ENCODE measurements around the gene PNMT. TPM values are rescaled to one million over a fixed set of nuclear protein-coding genes. Genes with fewer than 3 reads are reported as not detected.

Gene PNMT
- total and polyA plus RNA-seq, 2 donors (not counting 1 experiment from before 2014, with no cell fraction given): 0.13 to 0.76 TPM

- Histone ChIP-seq H3K4me1 (ENCODE audit: control insufficient read depth in 2 of 2, insufficient read depth in 2 of 2, low read length in 2 of 2) (peaks cover 37 to 54% of the 10 kb centered on the region in 2 donors), H2AFZ (ENCODE audit: insufficient read depth, low read depth, low read length, poor library complexity, severe bottlenecking) (no peak overlapping the region), H3K4me2 (replicated peaks; ENCODE audit: low read depth, low read length, poor library complexity, severe bottlenecking) (no peak overlapping the region), H3K9me3 (ENCODE audit: control extremely low read depth in 1 of 3, control insufficient read depth in 2 of 3, insufficient read depth in 1 of 3, low read length in 2 of 3) (no peaks in the 10 kb centered on the region), H3K79me2 (ENCODE audit: control insufficient read depth, insufficient read depth, low read length) (peaks cover 100% of the 10 kb centered on the region), H3K27ac (ENCODE audit: low read length in 2 of 2) (no peak overlapping the region), H3K9ac (ENCODE audit: low read length) (no peak overlapping the region), H3K27me3 (replicated peaks in 1 of 4; ENCODE audit: control extremely low read depth in 1 of 4, control insufficient read depth in 3 of 4, insufficient read depth in 4 of 4, low read length in 3 of 4) (no peaks in the 10 kb centered on the region), H3K4me3 (ENCODE audit: control extremely low read depth in 1 of 5, extremely low read depth in 1 of 5, insufficient read depth in 1 of 5, low read depth in 2 of 5, low read length in 4 of 5) (no peak overlapping the region), H4K20me1 (ENCODE audit: control insufficient read depth, insufficient read depth, low read length, poor library complexity, severe bottlenecking) (peaks cover 88% of the 10 kb centered on the region), H3K36me3 (replicated peaks in 1 of 2; ENCODE audit: control extremely low read depth in 1 of 2, control insufficient read depth in 1 of 2, extremely low read depth in 1 of 2, insufficient read depth in 2 of 2, low read length in 1 of 2) (peaks cover 0 to 7% of the 10 kb centered on the region in 2 experiments)
- 65% methylated on average over 6 of the region's 7 CpGs for WGBS (ENCODE audit: insufficient coverage)
- H3K9me3 Mint-ChIP-seq (ENCODE audit: insufficient read depth): no peaks in the 10 kb centered on the region
- TF ChIP-seq EZH2 (IDR thresholded peaks at IDR 0.05; ENCODE audit: borderline replicate concordance, insufficient read depth, low read depth, low read length, poor library complexity, severe bottlenecking) (no peak), CTCF (IDR thresholded peaks at IDR 0.05) (no peak)
- ChIA-PET POLR2A (no interaction called here), CTCF (interaction anchor here (1.8 kb wide), 1 partner anchor 26 kb away, joined by 5 read pairs; the partner anchor contains the start of gene PNMT)
- H3K27ac Mint-ChIP-seq: no peak overlapping the region
- DNase-seq: no peak
- no peaks in the 10 kb centered on the region for H3K27me3 Mint-ChIP-seq
- H3K4me3 Mint-ChIP-seq: no peak overlapping the region
- no peak for ATAC-seq (ENCODE audit: low read depth)
- intact Hi-C loops (cut with micrococcal nuclease): no loop called here
- peaks cover 64% of the 10 kb centered on the region for H3K4me1 Mint-ChIP-seq
Measured at GRCh38 chr17:39641883-39642282, 26.4 kb upstream of the PNMT start.

- Histone ChIP-seq H4K20me1 (ENCODE audit: control insufficient read depth, insufficient read depth, low read length, poor library complexity, severe bottlenecking) (peaks cover 92% of the 10 kb centered on the region), H3K36me3 (replicated peaks in 1 of 2; ENCODE audit: control extremely low read depth in 1 of 2, control insufficient read depth in 1 of 2, extremely low read depth in 1 of 2, insufficient read depth in 2 of 2, low read length in 1 of 2) (peaks cover 0 to 7% of the 10 kb centered on the region in 2 experiments), H2AFZ (ENCODE audit: insufficient read depth, low read depth, low read length, poor library complexity, severe bottlenecking) (no peak overlapping the region), H3K4me1 (ENCODE audit: control insufficient read depth in 2 of 2, insufficient read depth in 2 of 2, low read length in 2 of 2) (peaks cover 37 to 53% of the 10 kb centered on the region in 2 donors), H3K4me2 (replicated peaks; ENCODE audit: low read depth, low read length, poor library complexity, severe bottlenecking) (no peak overlapping the region), H3K9ac (ENCODE audit: low read length) (no peak overlapping the region), H3K27ac (ENCODE audit: low read length in 2 of 2) (no peak overlapping the region), H3K27me3 (replicated peaks in 1 of 4; ENCODE audit: control extremely low read depth in 1 of 4, control insufficient read depth in 3 of 4, insufficient read depth in 4 of 4, low read length in 3 of 4) (no peaks in the 10 kb centered on the region), H3K9me3 (ENCODE audit: control extremely low read depth in 1 of 3, control insufficient read depth in 2 of 3, insufficient read depth in 1 of 3, low read length in 2 of 3) (no peaks in the 10 kb centered on the region), H3K79me2 (ENCODE audit: control insufficient read depth, insufficient read depth, low read length) (peaks cover 100% of the 10 kb centered on the region), H3K4me3 (ENCODE audit: control extremely low read depth in 1 of 5, extremely low read depth in 1 of 5, insufficient read depth in 1 of 5, low read depth in 2 of 5, low read length in 4 of 5) (no peak overlapping the region)
- H3K27ac Mint-ChIP-seq: no peak overlapping the region
- intact Hi-C loops (cut with micrococcal nuclease): no loop called here
- POLR2A ChIA-PET: no interaction called here
- peaks cover 61% of the 10 kb centered on the region for H3K4me1 Mint-ChIP-seq
- whole genome bisulfite sequencing (ENCODE audit: insufficient coverage): 86% methylated on average over 9 of the region's 9 CpGs
- no peak for DNase-seq
- ATAC-seq (ENCODE audit: low read depth): no peak
- CTCF ChIA-PET: interaction anchor here (1.0 to 3.7 kb wide), 3 partner anchors 9 to 26 kb away, joined by 4 to 22 read pairs (median 5); partner anchors contain the start of gene PNMT
- no peaks in the 10 kb centered on the region for H3K27me3 Mint-ChIP-seq
- H3K4me3 Mint-ChIP-seq: no peak overlapping the region
- TF ChIP-seq EZH2 (IDR thresholded peaks at IDR 0.05; ENCODE audit: borderline replicate concordance, insufficient read depth, low read depth, low read length, poor library complexity, severe bottlenecking) (no peak), CTCF (IDR thresholded peaks at IDR 0.05) (no peak)
- H3K9me3 Mint-ChIP-seq (ENCODE audit: insufficient read depth): no peaks in the 10 kb centered on the region
Measured at GRCh38 chr17:39642291-39643074, 25.8 kb upstream of the PNMT start.
